Measurements from ENCODE around the gene LCNL1.

Gene LCNL1

DNA sequence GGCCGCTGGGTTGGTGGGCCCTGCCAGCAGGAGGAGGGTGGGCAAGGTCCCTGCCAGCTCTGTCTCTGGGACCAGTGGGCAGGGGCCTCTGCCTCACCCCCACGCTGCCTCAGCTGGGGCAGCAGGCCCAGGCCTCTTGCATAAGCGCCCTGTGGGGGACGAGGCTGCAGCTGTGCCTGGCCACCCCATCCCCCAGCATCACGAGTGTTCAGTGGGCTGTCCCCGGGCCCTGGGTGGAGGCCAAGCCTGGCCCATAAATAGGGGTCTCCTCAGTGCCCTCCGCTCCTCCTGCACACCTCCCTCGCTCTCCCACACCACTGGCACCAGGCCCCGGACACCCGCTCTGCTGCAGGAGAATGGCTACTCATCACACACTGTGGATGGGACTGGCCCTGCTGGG lies 5.6 kb upstream of the LCNL1 start, which contains the start of gene PTGDS:
TSS of gene PTGDS (plus strand) at position 282 of the 400 bp plus-strand sequence. CDS start at position 357, 75 bp downstream.
- ChIA-PET POLR2A (no interaction called here), CTCF (interaction anchor here (2.2 kb wide), 1 partner anchor 52 kb away, joined by 9 read pairs; no protein-coding TSS in a partner anchor)
- peak within 1 kb of the TSS; percentile 55 for H3K4me3 ChIP-seq (ENCODE audit: low read depth, low read length)
- DNase-seq (ENCODE audit: low read depth, low spot score): no peak
- no peak for TF ChIP-seq CTCF (IDR thresholded peaks at IDR 0.05; ENCODE audit: insufficient read depth, low read length, missing control alignments)

DNA sequence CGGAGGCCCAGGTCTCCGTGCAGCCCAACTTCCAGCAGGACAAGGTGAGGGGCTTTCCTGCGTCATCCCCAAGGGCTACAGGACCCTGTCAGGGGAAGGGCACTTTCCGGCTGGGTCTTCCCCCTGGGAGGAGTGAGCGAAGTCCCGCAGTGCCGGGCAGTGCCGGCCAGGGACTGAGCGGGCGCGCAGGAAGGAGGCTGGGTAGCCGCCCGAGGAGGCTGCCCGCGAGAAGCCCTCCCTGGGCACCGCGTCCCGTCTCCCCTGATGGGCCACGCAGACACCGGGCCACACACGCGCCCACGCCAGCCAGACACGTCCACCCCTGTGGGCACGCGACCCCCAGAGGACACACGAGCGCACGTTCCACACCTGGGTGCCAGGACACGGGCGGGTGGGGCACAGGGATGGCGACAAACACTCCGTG lies 5.1 kb upstream of the LCNL1 start:
- no peak for TF ChIP-seq CTCF (IDR thresholded peaks at IDR 0.05; ENCODE audit: insufficient read depth, low read length, missing control alignments)
- peak overlapping the region; percentile 55 for H3K4me3 ChIP-seq (ENCODE audit: low read depth, low read length)
- CTCF ChIA-PET: interaction anchor here (0.7 kb wide), 1 partner anchor 34 kb away, joined by 4 read pairs; no protein-coding TSS in a partner anchor
- no peak for DNase-seq (ENCODE audit: low read depth, low spot score)
- POLR2A ChIA-PET: no interaction called here

DNA sequence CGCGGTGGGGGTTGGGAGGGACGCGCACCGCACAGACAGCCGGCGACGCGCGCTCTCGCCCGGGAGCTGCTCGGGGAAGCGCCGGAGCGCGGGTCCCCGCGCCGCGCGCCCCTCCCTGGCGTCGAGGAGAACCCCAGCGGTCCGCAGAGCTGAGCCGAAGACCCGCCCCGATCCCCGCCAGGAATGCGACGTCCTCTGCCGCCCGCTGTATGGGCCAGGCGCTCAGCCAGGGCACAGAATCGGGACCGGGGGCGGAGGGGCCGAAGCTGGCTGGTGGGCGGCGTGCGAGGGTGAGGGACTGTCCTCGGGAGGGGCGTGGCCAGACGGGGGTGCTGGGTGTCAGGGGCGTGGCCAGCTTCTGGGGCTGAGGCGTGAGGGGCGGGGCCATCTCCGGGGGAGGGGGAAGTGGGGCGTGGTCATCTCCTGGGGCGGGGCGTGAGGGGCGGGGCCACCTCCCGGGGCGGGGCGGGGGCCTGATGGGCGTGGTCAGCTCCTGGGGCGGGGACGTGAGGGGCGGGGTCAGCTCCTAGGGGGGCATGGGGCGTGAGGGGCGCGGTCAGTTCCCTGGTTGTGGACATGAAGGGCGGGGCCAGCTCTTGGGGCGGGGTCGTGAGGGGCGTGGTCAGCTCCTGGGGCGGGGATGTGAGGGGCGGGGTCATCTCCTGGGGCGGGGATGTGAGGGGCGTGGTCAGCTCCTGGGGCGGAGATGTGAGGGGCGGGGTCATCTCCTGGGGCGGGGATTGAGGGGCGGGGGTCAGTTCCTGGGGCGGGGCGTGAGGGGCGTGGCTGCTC lies 4.5 kb upstream of the LCNL1 start:
- CTCF ChIA-PET: interaction anchor here (0.7 kb wide), 1 partner anchor 34 kb away, joined by 4 read pairs; no protein-coding TSS in a partner anchor
- POLR2A ChIA-PET: no interaction called here
- DNase-seq (ENCODE audit: low read depth, low spot score): no peak
- peak overlapping the region; percentile 55 for H3K4me3 ChIP-seq (ENCODE audit: low read depth, low read length)
- TF ChIP-seq CTCF (IDR thresholded peaks at IDR 0.05; ENCODE audit: insufficient read depth, low read length, missing control alignments): no peak

DNA sequence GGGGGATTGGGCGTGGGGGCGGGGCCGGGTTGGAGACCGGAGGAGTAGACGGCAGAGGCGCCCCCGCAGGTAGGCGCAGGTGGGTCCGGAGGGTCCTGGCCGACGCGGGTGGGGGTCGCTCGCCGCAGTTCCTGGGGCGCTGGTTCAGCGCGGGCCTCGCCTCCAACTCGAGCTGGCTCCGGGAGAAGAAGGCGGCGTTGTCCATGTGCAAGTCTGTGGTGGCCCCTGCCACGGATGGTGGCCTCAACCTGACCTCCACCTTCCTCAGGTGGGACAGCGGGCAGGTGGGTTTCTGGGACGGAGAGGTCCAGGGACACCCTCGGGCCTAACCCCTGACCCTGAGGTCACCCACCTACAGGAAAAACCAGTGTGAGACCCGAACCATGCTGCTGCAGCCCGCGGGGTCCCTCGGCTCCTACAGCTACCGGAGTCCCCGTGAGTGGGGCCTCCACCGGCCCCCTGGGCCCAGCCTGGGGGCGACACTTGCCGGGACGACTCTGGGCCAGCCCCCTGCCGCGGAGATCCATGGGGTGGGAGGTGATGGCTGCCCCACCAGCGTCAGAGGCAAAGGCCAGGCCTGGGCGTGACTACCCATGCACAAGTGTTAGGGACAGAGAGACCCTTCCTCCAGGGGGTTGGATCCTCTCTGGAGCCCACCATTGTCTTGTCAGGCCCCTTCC lies 3.8 kb upstream of the LCNL1 start:
- H3K4me3 ChIP-seq (ENCODE audit: low read depth, low read length): no peak overlapping the region
- no peak for TF ChIP-seq CTCF (IDR thresholded peaks at IDR 0.05; ENCODE audit: insufficient read depth, low read length, missing control alignments)
- CTCF ChIA-PET: no interaction called here
- POLR2A ChIA-PET: no interaction called here
- no peak for DNase-seq (ENCODE audit: low read depth, low spot score)

DNA sequence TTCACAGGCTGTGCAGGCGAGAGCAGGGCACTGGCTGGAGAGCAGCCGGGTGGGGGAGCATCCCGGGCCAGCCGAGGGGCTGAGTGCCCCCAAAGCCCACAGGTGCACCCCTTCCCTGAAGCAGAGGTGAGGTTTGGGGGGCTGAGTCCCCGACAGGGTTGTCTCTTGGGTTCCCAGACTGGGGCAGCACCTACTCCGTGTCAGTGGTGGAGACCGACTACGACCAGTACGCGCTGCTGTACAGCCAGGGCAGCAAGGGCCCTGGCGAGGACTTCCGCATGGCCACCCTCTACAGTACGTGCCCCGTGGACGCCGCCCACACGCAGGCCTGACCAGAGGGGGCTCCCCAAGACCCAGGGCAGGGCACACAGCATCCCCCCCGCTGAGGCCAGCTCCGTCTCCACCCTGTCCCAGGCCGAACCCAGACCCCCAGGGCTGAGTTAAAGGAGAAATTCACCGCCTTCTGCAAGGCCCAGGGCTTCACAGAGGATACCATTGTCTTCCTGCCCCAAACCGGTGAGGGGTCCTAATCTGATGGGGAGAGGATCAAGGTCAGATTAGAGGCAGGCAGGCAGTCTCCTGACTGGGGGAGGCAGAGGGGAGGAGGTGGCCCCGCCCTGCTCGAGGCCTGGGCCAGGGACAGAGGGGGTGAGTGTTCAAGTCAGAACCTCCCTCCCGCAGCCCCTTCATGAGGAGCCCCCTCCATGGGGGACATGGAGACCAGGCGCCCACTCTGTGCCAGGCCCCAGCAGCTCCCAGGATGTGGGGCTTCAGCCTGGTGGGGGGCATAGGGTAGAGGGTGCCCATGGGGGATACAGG lies 2.8 kb upstream of the LCNL1 start:
- ChIA-PET POLR2A (no interaction called here), CTCF (no interaction called here)
- no peak overlapping the region for H3K4me3 ChIP-seq (ENCODE audit: low read depth, low read length)
- DNase-seq (ENCODE audit: low read depth, low spot score): no peak
- no peak for TF ChIP-seq CTCF (IDR thresholded peaks at IDR 0.05; ENCODE audit: insufficient read depth, low read length, missing control alignments)
